PC-9 (cell line): Measurements from ENCODE around the gene DDR2. TPM values are rescaled to one million over a fixed set of nuclear protein-coding genes. Genes with fewer than 3 reads are reported as not detected.

Experiments
- BruUV-seq: library from RNA; stranded (reverse); fragments of 400-500 nt; replicated peaks from 2 replicates; lab custom pipeline; 2021; lab: Mats Ljungman, UMichigan
- CTCF ChIA-PET: fragments of 300-600 bp; sonication (Branson Sonifier 250); formaldehyde crosslinking; loops from one replicate; lab custom pipeline; 2022; ENCODE audit warnings: antibody characterized with exemption; lab: Charles Lee
- POLR2A ChIA-PET: fragments of 300-600 bp; sonication (Branson Sonifier 250); formaldehyde crosslinking; loops from one replicate; lab custom pipeline; 2022; ENCODE audit warnings: antibody characterized with exemption; ENCODE audit not compliant: unreplicated experiment; lab: Charles Lee
- DNase-seq, 2 experiments: peaks; one replicate each; pipeline versions ENCODE4 v3.0.0 to v3.0.0-alpha.2; 2015 to 2022; ENCODE audit warnings: mixed read lengths in 1 of 2
- H2AFZ ChIP-seq: fragments of 200-600 bp; sonication (generic); 2 replicates; pipeline ENCODE4 v1.8.1; 2017; ENCODE audit warnings: antibody characterized with exemption
- H3F3A ChIP-seq: fragments of 200-600 bp; sonication (generic); 2 replicates; pipeline ENCODE4 v1.8.1; 2017; ENCODE audit warnings: antibody characterized with exemption, mild to moderate bottlenecking, low read depth; ENCODE audit not compliant: insufficient read depth
- H3K27ac ChIP-seq: fragments of 200-600 bp; sonication (generic); 2 replicates; pipeline ENCODE4 v1.6.1; 2016; ENCODE audit warnings: mixed run types
- H3K27me3 ChIP-seq: fragments of 200-600 bp; sonication (generic); 2 replicates; pipeline ENCODE4 v1.6.1; 2016; ENCODE audit warnings: low read depth, mixed run types; ENCODE audit not compliant: insufficient read depth
- H3K36me3 ChIP-seq: fragments of 200-600 bp; sonication (generic); 2 replicates; pipeline ENCODE4 v1.6.1; 2016; ENCODE audit warnings: low read depth, mixed run types
- H3K4me1 ChIP-seq: fragments of 200-600 bp; sonication (generic); replicated peaks from 2 replicates; pipeline ENCODE4 v1.6.1; 2016; ENCODE audit warnings: mixed run types; ENCODE audit not compliant: insufficient read depth
- H3K4me2 ChIP-seq: fragments of 200-600 bp; sonication (generic); 2 replicates; pipeline ENCODE4 v1.6.1; 2017; ENCODE audit warnings: mixed run types
- H3K4me3 ChIP-seq: fragments of 200-600 bp; sonication (generic); 2 replicates; pipeline ENCODE4 v1.6.1; 2016; ENCODE audit warnings: mixed run types
- H3K79me2 ChIP-seq: fragments of 200-600 bp; sonication (generic); 2 replicates; pipeline ENCODE4 v1.6.1; 2017; ENCODE audit warnings: low read depth, mixed run types
- H3K9me2 ChIP-seq: fragments of 200-600 bp; sonication (generic); 2 replicates; pipeline ENCODE4 v1.8.1; 2017; ENCODE audit warnings: mild to moderate bottlenecking; ENCODE audit not compliant: insufficient read depth
- H3K9me3 ChIP-seq: fragments of 200-600 bp; sonication (generic); 2 replicates; pipeline ENCODE4 v1.8.1; 2016; ENCODE audit warnings: low read depth; ENCODE audit not compliant: insufficient read depth
- H4K20me1 ChIP-seq: fragments of 200-600 bp; sonication (generic); 2 replicates; pipeline ENCODE4 v1.8.1; 2017; ENCODE audit not compliant: insufficient read depth
- EZH2 ChIP-seq: fragments of 200-600 bp; sonication (generic); IDR thresholded peaks from 2 replicates; pipeline ENCODE4 v1.8.0; 2017; ENCODE audit warnings: antibody characterized with exemption, low read depth
- intact Hi-C: fragments of 100-400 bp; cut with micrococcal nuclease; formaldehyde crosslinking; loops from one replicate; pipeline ENCODE4 v1.10.0; 2022; ENCODE audit not compliant: unreplicated experiment
- total RNA-seq: library from RNA; stranded (reverse); gene quantifications from 2 replicates; pipeline ENCODE4 v1.2.3, GENCODE V29; 2021
- TF ChIP-seq, protein P1 (sequence below): fragments of 200-600 bp; sonication (generic); conservative IDR thresholded peaks from 2 replicates; pipeline ENCODE4 v1.6.1; 2017; ENCODE audit warnings: mixed run types, antibody characterized with exemption, mild to moderate bottlenecking, moderate library complexity

Gene DDR2
- total RNA-seq, 1 experiment from 2014 or later = 0.35 TPM

DNA sequence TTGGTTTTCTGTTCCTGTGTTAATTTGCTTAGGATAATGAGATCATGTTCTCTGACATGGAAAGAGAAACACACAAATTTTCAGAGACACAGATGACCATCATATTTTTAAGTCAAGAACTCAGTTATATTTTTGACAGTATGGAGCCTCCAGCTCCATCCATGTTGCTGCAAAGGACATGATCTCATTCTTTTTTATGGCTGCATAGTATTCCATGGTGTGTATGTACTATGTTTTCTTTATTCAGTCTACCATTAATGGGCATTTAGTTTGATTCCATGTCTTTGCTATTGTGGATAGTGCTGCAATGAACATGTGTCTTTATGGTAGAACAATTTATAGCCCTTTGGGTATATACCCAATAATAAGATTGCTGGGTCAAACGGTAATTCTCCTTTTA lies 47.0 kb downstream of the DDR2 start:
- Histone ChIP-seq H3K79me2 (no peaks in the 10 kb centered on the region), H3K4me2 (no peak overlapping the region), H2AFZ (no peak overlapping the region), H3K36me3 (no peaks in the 10 kb centered on the region), H3K9me3 (peaks cover 3% of the 10 kb centered on the region; the same call in 1 of the 2 replicates), H3F3A (no peaks in the 10 kb centered on the region), H3K27ac (no peak overlapping the region), H3K4me1 (0 out of 2 replicates have a peak, but pooled peaks cover 12% of the 10 kb centered on the region), H3K4me3 (no peak overlapping the region), H4K20me1 (no peaks in the 10 kb centered on the region), H3K27me3 (no peaks in the 10 kb centered on the region), H3K9me2 (no peaks in the 10 kb centered on the region)
- BruUV-seq = no TSS peak
- ChIA-PET CTCF (no interaction called here), POLR2A (no interaction called here)
- no peak for DNase-seq
- TF ChIP-seq, protein P1, sequence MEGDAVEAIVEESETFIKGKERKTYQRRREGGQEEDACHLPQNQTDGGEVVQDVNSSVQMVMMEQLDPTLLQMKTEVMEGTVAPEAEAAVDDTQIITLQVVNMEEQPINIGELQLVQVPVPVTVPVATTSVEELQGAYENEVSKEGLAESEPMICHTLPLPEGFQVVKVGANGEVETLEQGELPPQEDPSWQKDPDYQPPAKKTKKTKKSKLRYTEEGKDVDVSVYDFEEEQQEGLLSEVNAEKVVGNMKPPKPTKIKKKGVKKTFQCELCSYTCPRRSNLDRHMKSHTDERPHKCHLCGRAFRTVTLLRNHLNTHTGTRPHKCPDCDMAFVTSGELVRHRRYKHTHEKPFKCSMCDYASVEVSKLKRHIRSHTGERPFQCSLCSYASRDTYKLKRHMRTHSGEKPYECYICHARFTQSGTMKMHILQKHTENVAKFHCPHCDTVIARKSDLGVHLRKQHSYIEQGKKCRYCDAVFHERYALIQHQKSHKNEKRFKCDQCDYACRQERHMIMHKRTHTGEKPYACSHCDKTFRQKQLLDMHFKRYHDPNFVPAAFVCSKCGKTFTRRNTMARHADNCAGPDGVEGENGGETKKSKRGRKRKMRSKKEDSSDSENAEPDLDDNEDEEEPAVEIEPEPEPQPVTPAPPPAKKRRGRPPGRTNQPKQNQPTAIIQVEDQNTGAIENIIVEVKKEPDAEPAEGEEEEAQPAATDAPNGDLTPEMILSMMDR = no peak
- TF ChIP-seq EZH2 = no peak
- intact Hi-C loops = loop anchor here (2.0 to 10.0 kb wide), 2 partner anchors 18 to 86 kb away; no protein-coding TSS in a partner anchor

DNA sequence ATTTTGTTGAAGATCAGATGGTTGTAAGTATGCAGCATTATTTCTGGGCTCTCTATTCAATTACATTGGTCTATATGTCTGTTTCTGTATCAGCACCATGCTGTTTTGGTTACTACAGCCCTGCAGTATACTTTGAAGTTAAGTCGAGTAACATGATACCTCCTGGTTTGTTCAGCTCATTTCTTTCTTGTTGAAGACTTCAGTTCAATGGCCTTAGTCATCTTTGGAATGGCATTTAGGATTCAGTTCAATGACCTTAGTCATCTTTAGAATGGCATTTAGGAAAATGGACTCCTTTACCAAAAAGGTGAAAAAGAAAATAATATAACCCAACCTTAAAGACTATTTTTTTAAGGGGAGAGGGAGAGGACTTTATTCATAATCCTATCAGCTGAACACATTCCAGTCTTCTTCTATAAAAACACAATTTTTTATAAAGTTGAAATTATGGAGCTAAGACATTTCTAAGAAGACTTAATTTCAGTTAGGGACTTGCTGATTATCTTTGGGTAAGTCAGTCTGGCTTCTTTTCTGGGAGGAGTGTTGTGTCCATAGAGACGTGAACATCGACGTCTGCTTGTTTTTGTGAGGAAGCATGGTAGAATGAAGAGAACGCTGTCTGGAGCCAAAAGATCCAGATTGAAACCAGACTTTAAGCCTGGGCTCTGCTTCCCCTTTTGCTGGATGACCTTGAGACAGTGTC lies 48.3 kb downstream of the DDR2 start:
- POLR2A ChIA-PET = no interaction called here
- H3K27me3 ChIP-seq = no peaks in the 10 kb centered on the region
- no peak overlapping the region for H3K4me2 ChIP-seq
- no peaks in the 10 kb centered on the region for H3K79me2 ChIP-seq
- H3K4me1 ChIP-seq = 0 out of 2 replicates have a peak, but pooled peaks cover 12% of the 10 kb centered on the region
- no peaks in the 10 kb centered on the region for H3K9me2 ChIP-seq
- no peaks in the 10 kb centered on the region for H3K36me3 ChIP-seq
- H4K20me1 ChIP-seq = no peaks in the 10 kb centered on the region
- no peak overlapping the region for H3K27ac ChIP-seq
- no peak overlapping the region for H3K4me3 ChIP-seq
- no peak for DNase-seq
- BruUV-seq = no TSS peak
- no peaks in the 10 kb centered on the region for H3F3A ChIP-seq
- intact Hi-C loops = no loop called here
- TF ChIP-seq EZH2 = no peak
- TF ChIP-seq, protein P1 = no peak
- peaks cover 3% of the 10 kb centered on the region; the same call in 1 of the 2 replicates for H3K9me3 ChIP-seq
- H2AFZ ChIP-seq = no peak overlapping the region
- CTCF ChIA-PET = no interaction called here

DNA sequence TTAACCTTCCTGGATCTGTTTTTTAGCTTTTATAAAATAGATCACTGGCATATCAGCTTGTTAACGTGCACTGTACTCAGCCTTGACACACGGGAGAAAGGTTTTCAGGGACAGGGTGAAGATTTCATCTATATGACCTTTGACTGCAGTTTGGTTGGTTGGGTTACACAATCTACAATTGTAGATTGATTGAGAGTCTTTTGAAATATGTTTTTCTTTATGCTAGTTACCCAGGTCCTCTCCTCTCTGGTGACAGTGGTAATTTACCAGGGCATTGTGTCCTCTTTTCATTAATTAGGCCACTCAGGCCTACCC lies 48.8 kb downstream of the DDR2 start:
- ChIA-PET POLR2A (no interaction called here), CTCF (no interaction called here)
- no peaks in the 10 kb centered on the region for H3F3A ChIP-seq
- H3K36me3 ChIP-seq = no peaks in the 10 kb centered on the region
- H3K4me2 ChIP-seq = no peak overlapping the region
- no TSS peak for BruUV-seq
- peaks cover 3% of the 10 kb centered on the region; the same call in 1 of the 2 replicates for H3K9me3 ChIP-seq
- intact Hi-C loops = no loop called here
- no peaks in the 10 kb centered on the region for H3K27me3 ChIP-seq
- TF ChIP-seq, protein P1 = no peak
- H3K9me2 ChIP-seq = no peaks in the 10 kb centered on the region
- H3K4me1 ChIP-seq = 0 out of 2 replicates have a peak, but pooled peaks cover 12% of the 10 kb centered on the region
- no peak for DNase-seq
- H3K4me3 ChIP-seq = no peak overlapping the region
- H2AFZ ChIP-seq = no peak overlapping the region
- H4K20me1 ChIP-seq = no peaks in the 10 kb centered on the region
- no peak overlapping the region for H3K27ac ChIP-seq
- no peaks in the 10 kb centered on the region for H3K79me2 ChIP-seq
